Vagina (tissue), 2 donors: ENCODE data around the gene WTAP. TPM values are rescaled to one million over a fixed set of nuclear protein-coding genes. Genes with fewer than 3 reads are reported as not detected.

Experiments used
- DNase-seq, 2 donors: peaks; one replicate each; pipeline ENCODE4 v3.0.0-alpha.2; 2017; ENCODE audit errors: extremely low spot score in 2 of 2
- H3K27ac ChIP-seq: fragments of 200-600 bp; sonication (generic); one replicate; pipeline ENCODE4 v1.5.1; 2019
- H3K27me3 ChIP-seq: fragments of 200-600 bp; sonication (generic); one replicate; pipeline ENCODE4 v1.5.1; 2019
- H3K36me3 ChIP-seq, 2 donors: fragments of 200-600 bp; sonication (generic); one replicate each; pipeline ENCODE4 v1.5.1; 2017 to 2019
- H3K4me1 ChIP-seq: fragments of 200-600 bp; sonication (generic); one replicate; pipeline ENCODE4 v1.5.1; 2019
- H3K4me3 ChIP-seq, 2 donors: fragments of 200-600 bp; sonication (generic); 1 replicate in 1 of 2; 2 replicates in 1 of 2; pipeline ENCODE4 v1.5.1; 2016 to 2019
- H3K9me3 ChIP-seq: fragments of 200-600 bp; sonication (generic); one replicate; pipeline ENCODE4 v1.5.1; 2019
- POLR2A ChIP-seq, 2 donors: fragments of 450-650 bp; IDR thresholded peaks; one replicate each; pipeline ENCODE4 v1.6.1; 2017; ENCODE audit warnings: antibody characterized with exemption in 2 of 2, mild to moderate bottlenecking in 2 of 2, moderate library complexity in 2 of 2
- POLR2AphosphoS5 ChIP-seq, 2 donors: sonication (generic); formaldehyde crosslinking; IDR thresholded peaks; one replicate each; pipeline ENCODE4 v1.9.0; 2017; ENCODE audit warnings: antibody characterized with exemption in 2 of 2, mild to moderate bottlenecking in 2 of 2, low read depth in 1 of 2; ENCODE audit not compliant: insufficient read depth in 1 of 2
- intact Hi-C: fragments of 100-400 bp; cut with DNase I; formaldehyde crosslinking; loops from one replicate; pipeline ENCODE4 v1.15.1; 2023
- total RNA-seq: library from RNA; depleted of rRNA; stranded (reverse); fragments of >200 nt; gene quantifications from one replicate; pipeline ENCODE4 v1.2.3, GENCODE V29; 2016
- TF ChIP-seq, protein P1 (sequence below), 3 experiments: fragments of 450-650 bp in 2 of 3; fragments of 200-600 bp in 1 of 3; sonication (generic) in 1 of 3; IDR thresholded peaks; one replicate each; pipeline ENCODE4 v1.5.1; 2017 to 2019; ENCODE audit warnings: antibody characterized with exemption in 3 of 3, mild to moderate bottlenecking in 2 of 3, moderate library complexity in 2 of 3

Gene WTAP
- total RNA-seq, 1 donor from 2014 or later = 85.0 TPM

DNA sequence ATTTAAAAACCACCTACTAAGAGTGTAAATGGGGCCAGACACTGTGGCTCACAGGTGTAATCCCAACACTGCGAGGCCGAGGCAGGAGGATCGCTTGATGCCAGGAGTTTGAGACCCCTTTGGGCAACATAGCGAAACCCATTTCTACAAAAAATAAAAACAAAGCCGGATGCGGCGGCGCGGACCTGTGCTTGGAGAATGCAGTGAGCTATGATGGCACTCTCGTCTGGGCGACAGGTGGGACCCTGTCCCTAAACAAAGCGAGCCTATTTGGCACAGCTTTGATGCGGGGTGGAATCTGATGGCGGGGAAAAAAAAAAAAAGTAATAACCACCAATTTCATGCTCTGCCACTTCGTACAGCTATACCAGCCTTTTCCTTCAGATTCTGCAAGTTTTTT lies 61.0 kb downstream of the WTAP start:
- Histone ChIP-seq H3K9me3 (no peaks in the 10 kb centered on the region), H3K27me3 (no peaks in the 10 kb centered on the region), H3K4me1 (peaks cover 62% of the 10 kb centered on the region), H3K36me3 (peaks cover 0 to 43% of the 10 kb centered on the region in 2 donors), H3K27ac (peak overlapping the region; percentile 100), H3K4me3 (peak overlapping the region; percentile 87 to 92)
- no peak for DNase-seq
- no peak for TF ChIP-seq POLR2A (IDR thresholded peaks at IDR 0.05)
- TF ChIP-seq POLR2AphosphoS5 (IDR thresholded peaks at IDR 0.05; ENCODE audit: insufficient read depth in 1 of 2, low read depth in 1 of 2) = no peak
- TF ChIP-seq, protein P1, sequence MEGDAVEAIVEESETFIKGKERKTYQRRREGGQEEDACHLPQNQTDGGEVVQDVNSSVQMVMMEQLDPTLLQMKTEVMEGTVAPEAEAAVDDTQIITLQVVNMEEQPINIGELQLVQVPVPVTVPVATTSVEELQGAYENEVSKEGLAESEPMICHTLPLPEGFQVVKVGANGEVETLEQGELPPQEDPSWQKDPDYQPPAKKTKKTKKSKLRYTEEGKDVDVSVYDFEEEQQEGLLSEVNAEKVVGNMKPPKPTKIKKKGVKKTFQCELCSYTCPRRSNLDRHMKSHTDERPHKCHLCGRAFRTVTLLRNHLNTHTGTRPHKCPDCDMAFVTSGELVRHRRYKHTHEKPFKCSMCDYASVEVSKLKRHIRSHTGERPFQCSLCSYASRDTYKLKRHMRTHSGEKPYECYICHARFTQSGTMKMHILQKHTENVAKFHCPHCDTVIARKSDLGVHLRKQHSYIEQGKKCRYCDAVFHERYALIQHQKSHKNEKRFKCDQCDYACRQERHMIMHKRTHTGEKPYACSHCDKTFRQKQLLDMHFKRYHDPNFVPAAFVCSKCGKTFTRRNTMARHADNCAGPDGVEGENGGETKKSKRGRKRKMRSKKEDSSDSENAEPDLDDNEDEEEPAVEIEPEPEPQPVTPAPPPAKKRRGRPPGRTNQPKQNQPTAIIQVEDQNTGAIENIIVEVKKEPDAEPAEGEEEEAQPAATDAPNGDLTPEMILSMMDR (IDR thresholded peaks at IDR 0.05) = no peak
- intact Hi-C loops = loop anchor here (5.0 kb wide), 1 partner anchor 61 kb away; the partner anchor contains the start of gene WTAP

DNA sequence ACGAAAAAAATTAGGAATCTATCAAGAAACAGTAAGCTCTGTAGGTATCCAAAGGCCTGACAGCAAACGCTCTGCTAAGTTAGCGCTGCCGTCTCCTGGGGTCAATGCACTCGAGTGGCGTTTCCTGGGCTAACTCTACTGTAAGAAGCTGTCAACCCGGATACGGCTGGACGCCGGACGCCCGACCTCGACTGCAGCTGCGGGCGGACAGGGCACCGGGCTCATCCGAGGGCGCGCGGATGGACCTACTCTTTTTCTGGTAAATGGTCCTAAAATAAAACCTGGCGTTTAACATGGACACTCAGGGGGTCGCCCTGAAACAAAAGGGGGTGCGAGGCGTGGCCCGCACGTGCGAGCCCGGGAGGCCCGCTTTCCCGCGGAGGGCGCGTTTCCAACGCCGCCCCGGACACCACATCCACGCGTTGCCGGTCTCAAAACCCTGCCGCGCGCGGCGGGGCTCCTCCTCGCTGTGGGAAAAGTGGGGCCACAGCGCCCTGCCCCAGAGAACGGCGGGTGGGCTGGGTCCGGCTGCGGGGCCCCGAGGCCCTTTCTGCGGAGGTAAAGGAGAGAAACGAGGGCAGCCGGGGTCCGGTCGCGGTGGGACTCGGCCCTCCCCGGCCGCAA lies 61.6 kb downstream of the WTAP start:
- H3K4me3 ChIP-seq = peak overlapping the region; percentile 87 to 92
- no peaks in the 10 kb centered on the region for H3K27me3 ChIP-seq
- intact Hi-C loops = loop anchor here (5.0 kb wide), 1 partner anchor 62 kb away; the partner anchor contains the start of gene WTAP
- H3K27ac ChIP-seq = peak overlapping the region; percentile 100
- H3K9me3 ChIP-seq = no peaks in the 10 kb centered on the region
- H3K4me1 ChIP-seq = peaks cover 66% of the 10 kb centered on the region
- peaks cover 0 to 38% of the 10 kb centered on the region in 2 donors for H3K36me3 ChIP-seq
- DNase-seq = no peak
- no peak for TF ChIP-seq POLR2AphosphoS5 (IDR thresholded peaks at IDR 0.05; ENCODE audit: insufficient read depth in 1 of 2, low read depth in 1 of 2)
- no peak for TF ChIP-seq POLR2A (IDR thresholded peaks at IDR 0.05)
- TF ChIP-seq, protein P1 (IDR thresholded peaks at IDR 0.05) = no peak

DNA sequence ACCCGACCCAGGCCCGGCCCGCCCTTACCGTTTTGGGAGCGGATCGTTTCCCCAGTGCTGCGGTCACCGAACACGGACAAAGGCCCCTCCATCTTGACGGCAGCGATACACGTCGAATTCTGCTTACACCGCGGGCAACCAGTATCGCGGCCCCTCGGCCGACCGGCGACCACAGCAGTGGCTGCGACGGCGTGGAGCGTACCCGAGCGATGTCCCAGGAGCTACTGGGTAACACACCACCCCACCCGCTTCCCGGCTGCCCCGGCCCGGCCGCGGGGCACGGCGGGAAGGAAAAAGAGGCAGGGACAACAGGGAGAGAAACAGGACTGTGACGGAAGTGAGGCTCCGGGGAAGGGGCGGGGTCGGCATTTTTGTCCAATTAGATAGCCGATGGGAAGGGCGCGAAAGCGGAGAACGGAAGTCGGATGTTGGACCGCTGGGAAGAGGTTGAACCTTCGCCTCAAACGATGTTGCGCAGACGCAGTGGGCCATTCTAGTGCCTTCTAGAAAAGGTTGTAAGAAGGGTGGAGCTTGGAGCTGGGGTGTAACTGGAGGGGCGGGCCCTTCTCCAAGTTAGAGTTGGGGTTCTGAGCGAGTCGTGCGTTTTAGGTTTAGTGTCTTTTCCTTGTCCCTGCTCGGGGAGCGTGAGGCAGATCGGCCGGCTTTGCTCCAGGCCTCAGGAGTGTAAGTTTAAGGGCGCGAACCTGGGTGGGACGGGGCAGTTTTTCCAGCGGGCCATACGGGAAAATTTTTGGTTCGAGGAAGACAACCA lies 62.3 kb downstream of the WTAP start, which contains the start of gene TCP1:
Gene TCP1, minus strand, starts transcription at position 226 of the 772 bp plus-strand sequence. Its CDS starts 134 bp downstream, at position 92.
- peaks cover 73% of the 10 kb centered on the region for H3K4me1 ChIP-seq
- peak within 1 kb of the TSS; percentile 100 for H3K27ac ChIP-seq
- peak within 1 kb of the TSS; percentile 87 to 92 for H3K4me3 ChIP-seq
- TF ChIP-seq POLR2A (IDR thresholded peaks at IDR 0.05) = peak in 1 of 2 donors; percentile 98
- TF ChIP-seq, protein P1 (IDR thresholded peaks at IDR 0.05) = no peak
- TF ChIP-seq POLR2AphosphoS5 (IDR thresholded peaks at IDR 0.05; ENCODE audit: insufficient read depth in 1 of 2, low read depth in 1 of 2) = peak; percentile 99 to 100
- H3K9me3 ChIP-seq = no peaks in the 10 kb centered on the region
- no peaks in the 10 kb centered on the region for H3K27me3 ChIP-seq
- intact Hi-C loops = loop anchor here (5.0 kb wide), 2 partner anchors 62 to 97 kb away; partner anchors contain the start of genes SOD2 and WTAP
- DNase-seq = peak; percentile 99 to 100
- peaks cover 0 to 37% of the 10 kb centered on the region in 2 donors for H3K36me3 ChIP-seq

DNA sequence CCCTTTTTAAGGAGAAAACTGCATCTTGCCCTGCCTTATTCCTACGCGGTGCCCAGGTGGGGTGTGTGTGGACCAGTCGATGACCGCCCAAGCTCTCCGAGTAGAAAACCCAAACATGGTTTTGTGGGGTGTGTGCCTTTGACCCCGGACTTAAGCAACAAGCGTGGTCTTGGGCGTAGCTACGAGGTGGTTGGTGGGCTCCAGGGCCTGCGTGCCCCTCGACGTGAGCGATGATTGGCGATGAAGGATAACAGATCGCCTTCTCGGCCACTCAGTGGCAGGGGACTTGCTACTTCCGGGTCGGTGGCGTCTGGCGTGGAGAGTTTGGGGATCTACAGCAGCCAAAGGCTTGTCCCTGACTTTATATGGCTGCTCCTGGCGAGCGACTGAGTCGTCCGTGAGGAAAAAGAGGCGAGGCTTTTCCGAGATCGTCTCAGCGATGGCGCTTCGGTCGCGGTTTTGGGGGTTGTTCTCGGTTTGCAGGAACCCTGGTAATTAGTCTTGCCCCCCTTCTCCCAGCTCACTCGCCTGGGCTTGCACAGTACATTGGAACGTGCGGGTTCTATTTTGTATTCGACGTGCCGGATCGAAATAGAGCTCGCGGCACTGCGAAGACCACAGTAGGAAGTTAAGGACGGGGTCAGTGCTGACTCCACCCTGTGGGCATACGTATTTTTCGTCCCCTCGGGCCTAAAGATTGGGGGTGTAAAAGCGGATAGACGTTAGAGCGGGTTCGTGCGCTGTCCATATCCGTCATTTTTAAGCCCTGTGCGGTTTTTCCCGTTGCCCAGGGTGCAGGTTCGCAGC lies 63.0 kb downstream of the WTAP start, which contains the start of gene MRPL18:
Gene MRPL18, plus strand, starts transcription at position 319 of the 807 bp plus-strand sequence. Its CDS starts 121 bp downstream, at position 440.
- H3K36me3 ChIP-seq = peaks cover 0 to 30% of the 10 kb centered on the region in 2 donors
- H3K4me1 ChIP-seq = peaks cover 71% of the 10 kb centered on the region
- peak within 1 kb of the TSS; percentile 87 to 92 for H3K4me3 ChIP-seq
- no peaks in the 10 kb centered on the region for H3K9me3 ChIP-seq
- no peak for TF ChIP-seq POLR2A (IDR thresholded peaks at IDR 0.05)
- peak; percentile 55 to 74 for TF ChIP-seq POLR2AphosphoS5 (IDR thresholded peaks at IDR 0.05; ENCODE audit: insufficient read depth in 1 of 2, low read depth in 1 of 2)
- TF ChIP-seq, protein P1 (IDR thresholded peaks at IDR 0.05) = no peak
- peak within 1 kb of the TSS; percentile 100 for H3K27ac ChIP-seq
- no peaks in the 10 kb centered on the region for H3K27me3 ChIP-seq
- intact Hi-C loops = loop anchor here (5.0 kb wide), 1 partner anchor 98 kb away; the partner anchor contains the start of gene SOD2
- DNase-seq = peak in 1 of 2 donors; percentile 99
